NCI-H2171 treated with DMSO at 0.1 percent for 48 hours (cell line): ENCODE results near the gene SELENOW.
A peak's percentile ranks its signal among the peaks of the same experiment; 100 is the strongest.
"Not testable (repeated sequence)": the region's sequence is repeated elsewhere in the genome, so short reads cannot be mapped to it uniquely, and the experiment has no call there.

ENCODE experiments used
- DNase-seq: peaks from one replicate; lab custom pipeline; 2025; lab: John Stamatoyannopoulos, UW

Gene SELENOW

GRCh38 chr19:47781590-47782262, 3.2 kb downstream of the SELENOW start:
- no peak for DNase-seq

- DNase-seq, result no peak
Measured at GRCh38 chr19:47786566-47786965, 8.1 kb downstream of the SELENOW start.

GRCh38 chr19:47787307-47787706, 8.8 kb downstream of the SELENOW start:
- not testable (repeated sequence) for DNase-seq

- DNase-seq, result not testable (repeated sequence)
Measured at GRCh38 chr19:47789811-47790210, 11.3 kb downstream of the SELENOW start.

GRCh38 chr19:47790398-47790814, 11.9 kb downstream of the SELENOW start:
- peak; percentile 23 for DNase-seq

GRCh38 chr19:47792616-47793015, 14.1 kb downstream of the SELENOW start:
- DNase-seq, result no peak

GRCh38 chr19:47794526-47794925, 16.0 kb downstream of the SELENOW start:
- DNase-seq, result no peak

- no peak for DNase-seq
Measured at GRCh38 chr19:47796785-47797184, 18.3 kb downstream of the SELENOW start.

- no peak for DNase-seq
Measured at GRCh38 chr19:47797996-47798903, 19.7 kb downstream of the SELENOW start.

- no peak for DNase-seq
Measured at GRCh38 chr19:47798904-47799266, 20.4 kb downstream of the SELENOW start.

- no peak for DNase-seq
Measured at GRCh38 chr19:47801270-47801669, 22.8 kb downstream of the SELENOW start.

- DNase-seq, result no peak
Measured at GRCh38 chr19:47802521-47803043, 24.1 kb downstream of the SELENOW start.

- not testable (repeated sequence) for DNase-seq
Measured at GRCh38 chr19:47803148-47803547, 24.6 kb downstream of the SELENOW start.

GRCh38 chr19:47803671-47804070, 25.2 kb downstream of the SELENOW start:
- DNase-seq, result not testable (repeated sequence)

- not testable (repeated sequence) for DNase-seq
Measured at GRCh38 chr19:47804451-47804850, 25.9 kb downstream of the SELENOW start, which contains the start of gene TPRX1. Gene TPRX1 (minus strand): TSS chr19:47804551. CDS start chr19:47804539, 12 bp downstream.

GRCh38 chr19:47805313-47805712, 26.8 kb downstream of the SELENOW start:
- no peak for DNase-seq

GRCh38 chr19:47806435-47806834, 27.9 kb downstream of the SELENOW start:
- DNase-seq, result no peak

- DNase-seq, result peak; percentile 5
Measured at GRCh38 chr19:47813304-47813994, 34.9 kb downstream of the SELENOW start.

GRCh38 chr19:47813995-47814328, 35.5 kb downstream of the SELENOW start:
- no peak for DNase-seq

- not testable (repeated sequence) for DNase-seq
Measured at GRCh38 chr19:47816270-47816669, 37.8 kb downstream of the SELENOW start.

GRCh38 chr19:47818221-47818620, 39.7 kb downstream of the SELENOW start:
- not testable (repeated sequence) for DNase-seq

- DNase-seq, result no peak
Measured at GRCh38 chr19:47819858-47820257, 41.4 kb downstream of the SELENOW start.
